Loucy (cell line): ENCODE measurements around the gene CAMLG.

Experiments used
- CTCF ChIP-seq: fragments of 200-600 bp; sonication (generic); conservative IDR thresholded peaks from 2 replicates; pipeline ENCODE4 v1.5.1; 2014; ENCODE audit warnings: mild to moderate bottlenecking, antibody characterized with exemption, low read length
- EZH2phosphoT487 ChIP-seq: fragments of 200-600 bp; IDR thresholded peaks from 2 replicates; pipeline ENCODE4 v1.6.1; 2018; ENCODE audit warnings: antibody characterized with exemption, mild to moderate bottlenecking, moderate library complexity, borderline replicate concordance

- TF ChIP-seq CTCF (no peak), EZH2phosphoT487 (no peak)
Observed at GRCh38 chr5:134777366-134777765, 39.0 kb downstream of the CAMLG start.
